Neural cell (in vitro differentiated cells): ENCODE data around the gene ZBED4. TPM values are rescaled to one million over a fixed set of nuclear protein-coding genes. Genes with fewer than 3 reads are reported as not detected.

Experiments used
- H2AFZ ChIP-seq: fragments of 200-600, 300-800 bp; sonication (generic), shearing (Covaris generic); 2 replicates; pipeline ENCODE4 v1.6.0; 2014; ENCODE audit warnings: low read depth, mild to moderate bottlenecking, antibody characterized with exemption, low read length, moderate library complexity
- H3F3A ChIP-seq: fragments of 200-600 bp; shearing (Covaris generic); 2 replicates; pipeline ENCODE4 v1.6.1; 2016; ENCODE audit warnings: mild to moderate bottlenecking, moderate library complexity, mixed read lengths, antibody characterized with exemption, low read length; ENCODE audit not compliant: insufficient read depth, poor library complexity, severe bottlenecking
- H3K27ac ChIP-seq: fragments of 200-600, 300-800 bp; sonication (generic), shearing (Covaris generic); 2 replicates; pipeline ENCODE4 v1.5.1; 2014; ENCODE audit warnings: mild to moderate bottlenecking, low read length, moderate library complexity
- H3K27me3 ChIP-seq: fragments of 300-800, 200-600 bp; sonication (generic), shearing (Covaris generic); 2 replicates; pipeline ENCODE4 v1.6.0; 2014; ENCODE audit warnings: mild to moderate bottlenecking, low read depth, low read length, moderate library complexity; ENCODE audit not compliant: insufficient read depth
- H3K36me3 ChIP-seq: fragments of 300-800, 200-600 bp; sonication (generic), shearing (Covaris generic); 2 replicates; pipeline ENCODE4 v1.5.1; 2014; ENCODE audit warnings: mild to moderate bottlenecking, antibody characterized with exemption, low read length, moderate library complexity; ENCODE audit not compliant: insufficient read depth
- H3K4me2 ChIP-seq: fragments of 300-800, 200-600 bp; sonication (generic), shearing (Covaris generic); 2 replicates; pipeline ENCODE4 v1.6.0; 2014; ENCODE audit warnings: mild to moderate bottlenecking, low read length
- H3K4me3 ChIP-seq: fragments of 300-800, 200-600 bp; sonication (generic), shearing (Covaris generic); 2 replicates; pipeline ENCODE4 v1.5.1; 2014; ENCODE audit warnings: mild to moderate bottlenecking, low read length, moderate library complexity
- H3K79me2 ChIP-seq: fragments of 200-600 bp; shearing (Covaris generic); replicated peaks from 2 replicates; pipeline ENCODE4 v1.6.0; 2014; ENCODE audit warnings: mild to moderate bottlenecking, low read length, moderate library complexity; ENCODE audit not compliant: insufficient read depth
- H3K9ac ChIP-seq: fragments of 300-800, 200-600 bp; sonication (generic), shearing (Covaris generic); 2 replicates; pipeline ENCODE4 v1.6.1; 2016; ENCODE audit warnings: mild to moderate bottlenecking, low read length, mixed read lengths
- H3K9me2 ChIP-seq: fragments of 200-600 bp; shearing (Covaris generic); 2 replicates; pipeline ENCODE4 v1.6.1; 2016; ENCODE audit warnings: mild to moderate bottlenecking, low read length, mixed read lengths; ENCODE audit not compliant: insufficient read depth
- H3K9me3 ChIP-seq: fragments of 200-600, 300-800 bp; sonication (generic), shearing (Covaris generic); 2 replicates; pipeline ENCODE4 v1.6.1; 2016; ENCODE audit warnings: mild to moderate bottlenecking, mixed run types, low read length, moderate library complexity, mixed read lengths
- H4K20me1 ChIP-seq: fragments of 200-600 bp; shearing (Covaris generic); 2 replicates; pipeline ENCODE4 v1.6.1; 2016; ENCODE audit warnings: mild to moderate bottlenecking, mixed run types; ENCODE audit not compliant: insufficient read depth
- EP300 ChIP-seq: fragments of 450-650 bp; conservative IDR thresholded peaks from 2 replicates; pipeline ENCODE4 v1.6.1; 2014; ENCODE audit warnings: antibody characterized with exemption, mild to moderate bottlenecking, moderate library complexity; ENCODE audit not compliant: poor library complexity, severe bottlenecking
- EZH2 ChIP-seq: fragments of 200-600, 300-800 bp; shearing (Covaris generic), sonication (generic); IDR thresholded peaks from 2 replicates; pipeline ENCODE4 v1.6.1; 2014; ENCODE audit warnings: antibody characterized with exemption, low read length, borderline replicate concordance, mild to moderate bottlenecking; ENCODE audit not compliant: insufficient read depth, poor library complexity, severe bottlenecking
- MXI1 ChIP-seq: fragments of 450-650 bp; conservative IDR thresholded peaks from 2 replicates; pipeline ENCODE4 v1.6.1; 2014; ENCODE audit warnings: antibody characterized with exemption, mild to moderate bottlenecking; ENCODE audit not compliant: poor library complexity, severe bottlenecking
- POLR2AphosphoS5 ChIP-seq: IDR thresholded peaks from 2 replicates; pipeline ENCODE4 v1.6.1; 2012
- RAD21 ChIP-seq: fragments of 450-650 bp; conservative IDR thresholded peaks from 2 replicates; pipeline ENCODE4 v1.6.1; 2014; ENCODE audit warnings: antibody characterized with exemption, mild to moderate bottlenecking, moderate library complexity
- SMC3 ChIP-seq: fragments of 450-650 bp; conservative IDR thresholded peaks from 2 replicates; pipeline ENCODE4 v1.6.1; 2014; ENCODE audit warnings: antibody characterized with exemption, mild to moderate bottlenecking, moderate library complexity; ENCODE audit not compliant: poor library complexity
- TAF1 ChIP-seq: IDR thresholded peaks from 2 replicates; pipeline ENCODE4 v1.6.1; 2012; ENCODE audit warnings: low read depth
- polyA plus RNA-seq: library from polyadenylated mRNA; depleted of rRNA; stranded (reverse); fragments of >200 nt; gene quantifications from 2 replicates; pipeline ENCODE4 v1.2.3, GENCODE V29; 2014
- TF ChIP-seq, protein P1 (sequence below): IDR thresholded peaks from 2 replicates; pipeline ENCODE4 v1.6.1; 2012; ENCODE audit warnings: borderline replicate concordance
- TF ChIP-seq, protein P2 (sequence below): fragments of 450-650 bp; IDR thresholded peaks from 2 replicates; pipeline ENCODE4 v1.5.1; 2014; ENCODE audit warnings: antibody characterized with exemption, mild to moderate bottlenecking, moderate library complexity; ENCODE audit not compliant: poor library complexity, severe bottlenecking

ZBED4 gene
- polyA plus RNA-seq, 1 donor from 2014 or later = 15.0 TPM

DNA sequence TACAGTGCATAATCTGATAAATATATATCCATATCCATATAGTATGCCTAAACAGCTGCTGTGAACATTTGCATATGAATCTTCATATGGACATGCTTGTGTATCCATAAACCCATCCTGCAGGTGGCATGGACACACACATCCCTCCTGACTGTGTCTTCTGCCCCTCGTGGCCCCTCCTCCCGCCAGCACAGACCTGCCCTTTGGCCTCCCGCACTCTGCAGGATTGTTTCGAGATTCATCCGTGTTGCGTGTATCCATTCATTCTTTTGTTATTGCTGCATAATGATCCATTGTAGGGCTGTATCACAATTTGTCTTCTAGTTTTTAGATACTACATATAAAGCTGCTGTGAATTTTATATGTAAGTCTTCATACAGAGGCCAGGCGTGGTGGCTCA lies 24.0 kb downstream of the ZBED4 start:
- H4K20me1 ChIP-seq = no peaks in the 10 kb centered on the region
- no peaks in the 10 kb centered on the region for H3F3A ChIP-seq
- H3K4me2 ChIP-seq = no peak overlapping the region
- H3K36me3 ChIP-seq = peaks cover 4% of the 10 kb centered on the region
- no peaks in the 10 kb centered on the region for H3K27me3 ChIP-seq
- H2AFZ ChIP-seq = no peak overlapping the region
- no peak overlapping the region for H3K9ac ChIP-seq
- TF ChIP-seq, protein P1, sequence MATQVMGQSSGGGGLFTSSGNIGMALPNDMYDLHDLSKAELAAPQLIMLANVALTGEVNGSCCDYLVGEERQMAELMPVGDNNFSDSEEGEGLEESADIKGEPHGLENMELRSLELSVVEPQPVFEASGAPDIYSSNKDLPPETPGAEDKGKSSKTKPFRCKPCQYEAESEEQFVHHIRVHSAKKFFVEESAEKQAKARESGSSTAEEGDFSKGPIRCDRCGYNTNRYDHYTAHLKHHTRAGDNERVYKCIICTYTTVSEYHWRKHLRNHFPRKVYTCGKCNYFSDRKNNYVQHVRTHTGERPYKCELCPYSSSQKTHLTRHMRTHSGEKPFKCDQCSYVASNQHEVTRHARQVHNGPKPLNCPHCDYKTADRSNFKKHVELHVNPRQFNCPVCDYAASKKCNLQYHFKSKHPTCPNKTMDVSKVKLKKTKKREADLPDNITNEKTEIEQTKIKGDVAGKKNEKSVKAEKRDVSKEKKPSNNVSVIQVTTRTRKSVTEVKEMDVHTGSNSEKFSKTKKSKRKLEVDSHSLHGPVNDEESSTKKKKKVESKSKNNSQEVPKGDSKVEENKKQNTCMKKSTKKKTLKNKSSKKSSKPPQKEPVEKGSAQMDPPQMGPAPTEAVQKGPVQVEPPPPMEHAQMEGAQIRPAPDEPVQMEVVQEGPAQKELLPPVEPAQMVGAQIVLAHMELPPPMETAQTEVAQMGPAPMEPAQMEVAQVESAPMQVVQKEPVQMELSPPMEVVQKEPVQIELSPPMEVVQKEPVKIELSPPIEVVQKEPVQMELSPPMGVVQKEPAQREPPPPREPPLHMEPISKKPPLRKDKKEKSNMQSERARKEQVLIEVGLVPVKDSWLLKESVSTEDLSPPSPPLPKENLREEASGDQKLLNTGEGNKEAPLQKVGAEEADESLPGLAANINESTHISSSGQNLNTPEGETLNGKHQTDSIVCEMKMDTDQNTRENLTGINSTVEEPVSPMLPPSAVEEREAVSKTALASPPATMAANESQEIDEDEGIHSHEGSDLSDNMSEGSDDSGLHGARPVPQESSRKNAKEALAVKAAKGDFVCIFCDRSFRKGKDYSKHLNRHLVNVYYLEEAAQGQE = no peak
- TF ChIP-seq, protein P2, sequence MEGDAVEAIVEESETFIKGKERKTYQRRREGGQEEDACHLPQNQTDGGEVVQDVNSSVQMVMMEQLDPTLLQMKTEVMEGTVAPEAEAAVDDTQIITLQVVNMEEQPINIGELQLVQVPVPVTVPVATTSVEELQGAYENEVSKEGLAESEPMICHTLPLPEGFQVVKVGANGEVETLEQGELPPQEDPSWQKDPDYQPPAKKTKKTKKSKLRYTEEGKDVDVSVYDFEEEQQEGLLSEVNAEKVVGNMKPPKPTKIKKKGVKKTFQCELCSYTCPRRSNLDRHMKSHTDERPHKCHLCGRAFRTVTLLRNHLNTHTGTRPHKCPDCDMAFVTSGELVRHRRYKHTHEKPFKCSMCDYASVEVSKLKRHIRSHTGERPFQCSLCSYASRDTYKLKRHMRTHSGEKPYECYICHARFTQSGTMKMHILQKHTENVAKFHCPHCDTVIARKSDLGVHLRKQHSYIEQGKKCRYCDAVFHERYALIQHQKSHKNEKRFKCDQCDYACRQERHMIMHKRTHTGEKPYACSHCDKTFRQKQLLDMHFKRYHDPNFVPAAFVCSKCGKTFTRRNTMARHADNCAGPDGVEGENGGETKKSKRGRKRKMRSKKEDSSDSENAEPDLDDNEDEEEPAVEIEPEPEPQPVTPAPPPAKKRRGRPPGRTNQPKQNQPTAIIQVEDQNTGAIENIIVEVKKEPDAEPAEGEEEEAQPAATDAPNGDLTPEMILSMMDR = no peak
- TF ChIP-seq POLR2AphosphoS5 = no peak
- no peak for TF ChIP-seq TAF1
- TF ChIP-seq RAD21 = no peak
- no peak for TF ChIP-seq EP300
- no peak for TF ChIP-seq EZH2
- no peak for TF ChIP-seq SMC3
- TF ChIP-seq MXI1 = no peak
- H3K4me3 ChIP-seq = no peak overlapping the region
- H3K9me2 ChIP-seq = no peaks in the 10 kb centered on the region
- H3K27ac ChIP-seq = no peak overlapping the region
- H3K9me3 ChIP-seq = no peaks in the 10 kb centered on the region
- H3K79me2 ChIP-seq = peaks cover 64% of the 10 kb centered on the region

DNA sequence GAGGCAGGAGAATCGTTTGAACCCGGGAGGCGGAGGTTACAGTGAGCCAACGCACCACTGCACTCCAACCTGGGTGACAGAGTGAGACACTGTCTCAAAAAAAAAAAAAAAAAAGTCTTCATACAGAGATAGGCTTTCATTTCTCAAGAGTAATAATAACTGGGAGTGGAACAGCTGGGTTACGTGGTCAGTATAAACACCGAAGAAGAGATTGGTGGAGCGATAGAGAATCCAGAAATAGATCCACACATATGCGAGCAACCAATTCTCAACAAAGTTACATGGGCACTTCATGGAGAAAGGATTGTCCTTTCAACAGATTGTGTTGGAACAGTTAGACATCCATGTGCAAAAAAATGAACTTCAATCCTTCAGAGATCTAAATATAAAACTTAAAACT lies 24.6 kb downstream of the ZBED4 start:
- no peak overlapping the region for H3K9ac ChIP-seq
- H3K27me3 ChIP-seq = no peaks in the 10 kb centered on the region
- TF ChIP-seq, protein P2 = no peak
- TF ChIP-seq SMC3 (no peak), EP300 (no peak), RAD21 (no peak), EZH2 (no peak), MXI1 (no peak), POLR2AphosphoS5 (no peak), TAF1 (no peak)
- TF ChIP-seq, protein P1 = no peak
- no peak overlapping the region for H3K4me2 ChIP-seq
- no peak overlapping the region for H3K4me3 ChIP-seq
- H3K9me2 ChIP-seq = no peaks in the 10 kb centered on the region
- peaks cover 64% of the 10 kb centered on the region for H3K79me2 ChIP-seq
- H3K27ac ChIP-seq = no peak overlapping the region
- no peaks in the 10 kb centered on the region for H3F3A ChIP-seq
- peaks cover 6% of the 10 kb centered on the region for H3K36me3 ChIP-seq
- H3K9me3 ChIP-seq = no peaks in the 10 kb centered on the region
- H4K20me1 ChIP-seq = no peaks in the 10 kb centered on the region
- H2AFZ ChIP-seq = no peak overlapping the region
